Keratinocyte (primary cell): ENCODE measurements around the gene TMEM17. TPM values are rescaled to one million over a fixed set of nuclear protein-coding genes. Genes with fewer than 3 reads are reported as not detected.

Source experiments
- DNase-seq: peaks from one replicate; pipeline ENCODE4 v3.0.0-alpha.2; 2011; ENCODE audit warnings: low read depth, missing footprints, low spot score
- FAIRE-seq: peaks from 2 replicates; lab custom pipeline; 2011; peaks lifted over from hg19 to GRCh38; lab: Jason Lieb, UNC
- H2AFZ ChIP-seq: 2 replicates; pipeline ENCODE4 v1.6.0; 2012; ENCODE audit warnings: low read length, control low read depth, inconsistent platforms; ENCODE audit not compliant: control insufficient read depth
- H3K27ac ChIP-seq: 2 replicates; pipeline ENCODE4 v1.5.1; 2011; ENCODE audit warnings: low read length; ENCODE audit not compliant: control insufficient read depth, insufficient read depth
- H3K27me3 ChIP-seq: 3 replicates; pipeline ENCODE4 v1.6.0; 2011; ENCODE audit warnings: low read length; ENCODE audit not compliant: control insufficient read depth, insufficient read depth; ENCODE audit errors: extremely low read depth
- H3K36me3 ChIP-seq, 2 experiments: 2 replicates in 1 of 2; 3 replicates in 1 of 2; pipeline ENCODE4 v1.5.1; 2011; ENCODE audit warnings: low read length in 2 of 2, mild to moderate bottlenecking in 1 of 2; ENCODE audit not compliant: control insufficient read depth in 2 of 2, insufficient read depth in 2 of 2; ENCODE audit errors: extremely low read depth in 1 of 2
- H3K4me1 ChIP-seq: 3 replicates; pipeline ENCODE4 v1.5.1; 2011; ENCODE audit warnings: low read length; ENCODE audit not compliant: control insufficient read depth, insufficient read depth; ENCODE audit errors: extremely low read depth
- H3K4me2 ChIP-seq: 3 replicates; pipeline ENCODE4 v1.6.0; 2011; ENCODE audit warnings: low read depth, low read length; ENCODE audit not compliant: control insufficient read depth, insufficient read depth; ENCODE audit errors: extremely low read depth
- H3K4me3 ChIP-seq, 3 experiments: fragments of 200-600 bp in 1 of 3; sonication (generic) in 1 of 3; 2 replicates in 2 of 3; 3 replicates in 1 of 3; pipeline ENCODE4 v1.5.1; 2011 to 2016; ENCODE audit warnings: low read length in 3 of 3, mild to moderate bottlenecking in 3 of 3, control low read depth in 2 of 3, inconsistent platforms in 1 of 3, low read depth in 1 of 3, mixed read lengths in 1 of 3, mixed run types in 1 of 3, moderate library complexity in 1 of 3; ENCODE audit not compliant: control insufficient read depth in 2 of 3, insufficient read depth in 2 of 3; ENCODE audit errors: extremely low read depth in 1 of 3
- H3K79me2 ChIP-seq: 2 replicates; pipeline ENCODE4 v1.6.0; 2012; ENCODE audit warnings: low read length; ENCODE audit not compliant: control insufficient read depth, insufficient read depth
- H3K9ac ChIP-seq: 3 replicates; pipeline ENCODE4 v1.6.0; 2011; ENCODE audit warnings: low read length; ENCODE audit not compliant: control insufficient read depth, insufficient read depth; ENCODE audit errors: extremely low read depth
- H3K9me1 ChIP-seq: 3 replicates; pipeline ENCODE4 v1.6.0; 2011; ENCODE audit warnings: low read length; ENCODE audit not compliant: control insufficient read depth, insufficient read depth; ENCODE audit errors: extremely low read depth
- H3K9me3 ChIP-seq: 2 replicates; pipeline ENCODE4 v1.5.1; 2012; ENCODE audit warnings: low read depth, low read length; ENCODE audit not compliant: control insufficient read depth
- H4K20me1 ChIP-seq: 3 replicates; pipeline ENCODE4 v1.6.0; 2011; ENCODE audit warnings: low read length; ENCODE audit not compliant: control insufficient read depth, insufficient read depth; ENCODE audit errors: extremely low read depth
- CTCF ChIP-seq, 3 experiments: IDR thresholded peaks in 1 of 3; conservative IDR thresholded peaks in 1 of 3; optimal IDR thresholded peaks in 1 of 3; 2 replicates in 2 of 3; 3 replicates in 1 of 3; pipeline versions ENCODE3 to v1.5.1; 2011; ENCODE audit warnings: low read length in 3 of 3, mild to moderate bottlenecking in 3 of 3, moderate library complexity in 2 of 3, control low read depth in 1 of 3, inconsistent platforms in 1 of 3; ENCODE audit not compliant: insufficient read depth in 2 of 3; ENCODE audit errors: extremely low read depth in 1 of 3
- EZH2 ChIP-seq: IDR thresholded peaks from one replicate; pipeline ENCODE4 v1.6.1; 2012; ENCODE audit warnings: inconsistent platforms, mild to moderate bottlenecking, low read length, moderate library complexity
- dilution Hi-C: fragments of 300-500 bp; cut with MboI; formaldehyde crosslinking; loops from one replicate; pipeline ENCODE4 v1.7.0; 2020; ENCODE audit warnings: low sequenced_read_pairs; ENCODE audit not compliant: extremely low pct_ligation_motif_present
- polyA plus RNA-seq, 5 experiments: library from polyadenylated mRNA; depleted of rRNA in 3 of 5; stranded (reverse) in 3 of 5; stranded (forward) in 1 of 5; unstranded in 1 of 5; fragments of >200 nt; gene quantifications; 1 replicate in 1 of 5; 2 replicates in 3 of 5; 3 replicates in 1 of 5; pipeline versions ENCODE4 v1.2.1 to v1.2.3, GENCODE V29; 2011 to 2012; ENCODE audit warnings: missing spikeins in 2 of 5, low read depth in 1 of 5, low replicate concordance in 1 of 5

The TMEM17 gene
- polyA plus RNA-seq, 1 donor (not counting 4 experiments of a cell fraction or from before 2014, with no cell fraction given), result 5.1 TPM

DNA sequence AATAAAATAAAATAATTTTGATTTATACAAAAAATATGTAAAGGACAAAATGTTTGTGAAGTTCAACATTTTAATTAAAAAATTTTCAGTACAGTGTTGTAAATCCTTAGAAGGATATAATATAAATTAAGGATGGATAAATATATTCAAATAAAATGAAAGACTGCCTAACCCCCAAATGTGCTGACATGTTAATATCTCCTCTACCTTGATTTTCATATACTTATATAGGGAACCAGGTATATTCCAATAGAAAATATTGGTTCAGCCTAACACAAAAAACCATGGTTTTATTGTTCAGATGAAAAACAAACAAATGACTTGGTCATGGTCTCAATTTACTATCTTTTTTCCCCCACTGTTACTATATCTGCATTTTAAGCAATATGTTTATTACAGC lies 7.3 kb downstream of the TMEM17 start:
- no peak overlapping the region for H3K27ac ChIP-seq
- H3K79me2 ChIP-seq, result no peaks in the 10 kb centered on the region
- no peaks in the 10 kb centered on the region for H3K9me1 ChIP-seq
- peaks cover 3% of the 10 kb centered on the region for H3K4me1 ChIP-seq
- H3K9me3 ChIP-seq, result no peaks in the 10 kb centered on the region
- no peaks in the 10 kb centered on the region for H3K27me3 ChIP-seq
- dilution Hi-C loops, result no loop called here
- no peaks in the 10 kb centered on the region for H4K20me1 ChIP-seq
- no peak overlapping the region for H3K9ac ChIP-seq
- FAIRE-seq (no peak), DNase-seq (no peak)
- no peak overlapping the region for H3K4me2 ChIP-seq
- no peak for TF ChIP-seq EZH2
- no peak for TF ChIP-seq CTCF (optimal IDR thresholded peaks at IDR 0.05 in 1 of 3, IDR thresholded peaks at IDR 0.05 in 1 of 3, conservative IDR thresholded peaks at IDR 0.05 in 1 of 3; ENCODE audit: extremely low read depth in 1 of 3, insufficient read depth in 2 of 3, low read length in 3 of 3)
- H3K36me3 ChIP-seq, result no peaks in the 10 kb centered on the region
- H3K4me3 ChIP-seq, result no peak overlapping the region
- H2AFZ ChIP-seq, result no peak overlapping the region

- H3K27ac ChIP-seq, result no peak overlapping the region
- H4K20me1 ChIP-seq, result no peaks in the 10 kb centered on the region
- H3K27me3 ChIP-seq, result no peaks in the 10 kb centered on the region
- no peak overlapping the region for H3K4me3 ChIP-seq
- H3K79me2 ChIP-seq, result no peaks in the 10 kb centered on the region
- DNase-seq (no peak), FAIRE-seq (no peak)
- no peaks in the 10 kb centered on the region for H3K4me1 ChIP-seq
- H3K9ac ChIP-seq, result no peak overlapping the region
- H3K36me3 ChIP-seq, result no peaks in the 10 kb centered on the region
- H2AFZ ChIP-seq, result no peak overlapping the region
- no peaks in the 10 kb centered on the region for H3K9me1 ChIP-seq
- no peaks in the 10 kb centered on the region for H3K9me3 ChIP-seq
- dilution Hi-C loops, result no loop called here
- TF ChIP-seq CTCF (optimal IDR thresholded peaks at IDR 0.05 in 1 of 3, IDR thresholded peaks at IDR 0.05 in 1 of 3, conservative IDR thresholded peaks at IDR 0.05 in 1 of 3; ENCODE audit: extremely low read depth in 1 of 3, insufficient read depth in 2 of 3, low read length in 3 of 3), result no peak
- no peak for TF ChIP-seq EZH2
- H3K4me2 ChIP-seq, result no peak overlapping the region
Measured at GRCh38 chr2:62495761-62496160, 10.2 kb downstream of the TMEM17 start.
